HCT116 (cell line): ENCODE measurements around the gene DHRS12. TPM values are rescaled to one million over a fixed set of nuclear protein-coding genes. Genes with fewer than 3 reads are reported as not detected.

ENCODE experiments used
- ATAC-seq: fragments of 200-7000 bp; cut with Tn5 transposase; 2 replicates; pipeline ENCODE4 v1.9.1; 2020; ENCODE audit warnings: mild to moderate bottlenecking, moderate library complexity
- BruUV-seq: library from RNA; stranded (reverse); fragments of 400-500 nt; replicated peaks from 2 replicates; lab custom pipeline; 2021; lab: Mats Ljungman, UMichigan
- CTCF ChIA-PET: fragments of 300-600 bp; sonication (Branson Sonifier 250); formaldehyde crosslinking; loops from one replicate; lab custom pipeline; 2021; ENCODE audit warnings: antibody characterized with exemption; lab: Charles Lee
- POLR2A ChIA-PET: fragments of 300-600, 350-600 bp; sonication (Branson Sonifier 250); formaldehyde crosslinking; loops from one replicate; lab custom pipeline; 2021; ENCODE audit warnings: antibody characterized with exemption; lab: Charles Lee
- RAD21 ChIA-PET, 2 experiments: fragments of 300-600 bp; sonication (Branson Sonifier 250); formaldehyde crosslinking; loops; one replicate each; lab custom pipeline; 2023; ENCODE audit warnings: low total read pairs in 2 of 2; ENCODE audit not compliant: uncharacterized antibody in 2 of 2, unreplicated experiment in 2 of 2, low non-redundant PET in 1 of 2; lab: Charles Lee
- DNase-seq: peaks from one replicate; pipeline ENCODE4 v3.0.0-alpha.2; 2010; ENCODE audit warnings: low read depth, low spot score
- H2AFZ ChIP-seq: fragments of 200-600 bp; shearing (Covaris generic), sonication (generic); 2 replicates; pipeline ENCODE4 v1.6.1; 2017; ENCODE audit warnings: low read depth, mixed run types, mixed read lengths, antibody characterized with exemption, low read length; ENCODE audit not compliant: poor library complexity, severe bottlenecking
- H3K27ac ChIP-seq: 2 replicates; pipeline ENCODE4 v1.5.1; 2012; ENCODE audit warnings: low read depth, low read length
- H3K27me3 ChIP-seq: fragments of 200-600 bp; sonication (generic); 2 replicates; pipeline ENCODE4 v1.6.1; 2016; ENCODE audit warnings: mixed run types, low read length, mixed read lengths; ENCODE audit not compliant: insufficient read depth
- H3K36me3 ChIP-seq, 2 experiments: fragments of 200-500 bp in 1 of 2; fragments of 200-600 bp in 1 of 2; sonication (Bioruptor generic) in 1 of 2; sonication (generic) in 1 of 2; 2 replicates each; pipeline versions ENCODE4 v1.5.1 to v1.6.1; 2014 to 2016; ENCODE audit warnings: low read length in 2 of 2, inconsistent platforms in 1 of 2, mixed read lengths in 1 of 2, mixed run types in 1 of 2; ENCODE audit not compliant: insufficient read depth in 2 of 2, control insufficient read depth in 1 of 2
- H3K4me1 ChIP-seq, 2 experiments: fragments of 200-600 bp in 1 of 2; sonication (generic) in 1 of 2; 2 replicates each; pipeline versions ENCODE4 v1.5.1 to v1.6.1; 2012 to 2017; ENCODE audit warnings: low read length in 2 of 2, inconsistent platforms in 1 of 2, mild to moderate bottlenecking in 1 of 2, mixed read lengths in 1 of 2, mixed run types in 1 of 2, moderate library complexity in 1 of 2; ENCODE audit not compliant: insufficient read depth in 2 of 2, control insufficient read depth in 1 of 2
- H3K4me2 ChIP-seq: fragments of 200-600 bp; sonication (generic); 2 replicates; pipeline ENCODE4 v1.6.1; 2017; ENCODE audit warnings: mixed run types, low read length, mixed read lengths
- H3K4me3 ChIP-seq, 2 experiments: fragments of 200-600 bp in 1 of 2; sonication (generic) in 1 of 2; replicated peaks in 1 of 2; 2 replicates each; pipeline ENCODE4 v1.5.1; 2011 to 2016; ENCODE audit warnings: low read length in 2 of 2, control low read depth in 1 of 2, low read depth in 1 of 2, mild to moderate bottlenecking in 1 of 2, mixed read lengths in 1 of 2, mixed run types in 1 of 2
- H3K79me2 ChIP-seq: fragments of 200-600 bp; sonication (generic); 2 replicates; pipeline ENCODE4 v1.6.1; 2017; ENCODE audit warnings: mild to moderate bottlenecking, mixed run types, low read length, moderate library complexity, mixed read lengths; ENCODE audit not compliant: insufficient read depth
- H3K9ac ChIP-seq: fragments of 200-600 bp; sonication (generic); 2 replicates; pipeline ENCODE4 v1.6.1; 2016; ENCODE audit warnings: low read length, mixed read lengths
- H3K9me2 ChIP-seq: fragments of 200-600 bp; sonication (generic), shearing (Covaris generic); 2 replicates; pipeline ENCODE4 v1.6.1; 2017; ENCODE audit warnings: mixed run types, mild to moderate bottlenecking, moderate library complexity; ENCODE audit not compliant: insufficient read depth
- H3K9me3 ChIP-seq, 2 experiments: fragments of 200-500 bp in 1 of 2; fragments of 200-600 bp in 1 of 2; sonication (Bioruptor generic) in 1 of 2; sonication (generic) in 1 of 2; 2 replicates each; pipeline ENCODE4 v1.6.1; 2014 to 2017; ENCODE audit warnings: low read length in 2 of 2, mixed read lengths in 2 of 2, inconsistent platforms in 1 of 2, low read depth in 1 of 2, mild to moderate bottlenecking in 1 of 2, mixed run types in 1 of 2, moderate library complexity in 1 of 2; ENCODE audit not compliant: control insufficient read depth in 1 of 2, insufficient read depth in 1 of 2
- H4K20me1 ChIP-seq: fragments of 200-600 bp; sonication (generic), shearing (Covaris generic); 2 replicates; pipeline ENCODE4 v1.6.1; 2017; ENCODE audit warnings: mixed run types, mild to moderate bottlenecking, moderate library complexity; ENCODE audit not compliant: insufficient read depth
- EZH2phosphoT487 ChIP-seq: fragments of 200-600 bp; IDR thresholded peaks from 2 replicates; pipeline ENCODE4 v1.6.1; 2018; ENCODE audit warnings: antibody characterized with exemption, borderline replicate concordance
- ZFX ChIP-seq: fragments of 450-650 bp; IDR thresholded peaks from 2 replicates; pipeline ENCODE4 v1.6.1; 2017
- ZNF274 ChIP-seq: fragments of 200-500 bp; sonication (Bioruptor generic); IDR thresholded peaks from 2 replicates; pipeline ENCODE4 v1.6.1; 2014; ENCODE audit warnings: mild to moderate bottlenecking, low read depth, low read length, inconsistent platforms
- intact Hi-C: fragments of 100-400 bp; cut with micrococcal nuclease; formaldehyde crosslinking; loops from 2 replicates; pipeline ENCODE4 v1.10.0; 2022
- total RNA-seq: library from RNA; stranded (reverse); gene quantifications from one replicate; pipeline ENCODE4 v1.2.1, GENCODE V29; 2021; ENCODE audit not compliant: unreplicated experiment
- TF ChIP-seq, protein P1 (sequence below): IDR thresholded peaks from 2 replicates; pipeline ENCODE4 v1.6.1; 2011; ENCODE audit warnings: mild to moderate bottlenecking, low read length, moderate library complexity; ENCODE audit not compliant: insufficient replicate concordance; ENCODE audit errors: extremely low read depth
- TF ChIP-seq, protein P2 (sequence below): IDR thresholded peaks from 2 replicates; pipeline ENCODE4 v1.6.1; 2012
- TF ChIP-seq, protein P3 (sequence below), 3 experiments: fragments of 200-600 bp in 1 of 3; sonication (generic) in 1 of 3; IDR thresholded peaks in 2 of 3; conservative IDR thresholded peaks in 1 of 3; 2 replicates each; pipeline ENCODE4 v1.5.1; 2012 to 2017; ENCODE audit warnings: low read depth in 2 of 3, low read length in 2 of 3, antibody characterized with exemption in 1 of 3, borderline replicate concordance in 1 of 3, control low read depth in 1 of 3, mild to moderate bottlenecking in 1 of 3, mixed read lengths in 1 of 3, mixed run types in 1 of 3, moderate library complexity in 1 of 3; ENCODE audit not compliant: insufficient read depth in 1 of 3

Gene DHRS12
- total RNA-seq, 1 experiment from 2014 or later, result 3.9 TPM

DNA sequence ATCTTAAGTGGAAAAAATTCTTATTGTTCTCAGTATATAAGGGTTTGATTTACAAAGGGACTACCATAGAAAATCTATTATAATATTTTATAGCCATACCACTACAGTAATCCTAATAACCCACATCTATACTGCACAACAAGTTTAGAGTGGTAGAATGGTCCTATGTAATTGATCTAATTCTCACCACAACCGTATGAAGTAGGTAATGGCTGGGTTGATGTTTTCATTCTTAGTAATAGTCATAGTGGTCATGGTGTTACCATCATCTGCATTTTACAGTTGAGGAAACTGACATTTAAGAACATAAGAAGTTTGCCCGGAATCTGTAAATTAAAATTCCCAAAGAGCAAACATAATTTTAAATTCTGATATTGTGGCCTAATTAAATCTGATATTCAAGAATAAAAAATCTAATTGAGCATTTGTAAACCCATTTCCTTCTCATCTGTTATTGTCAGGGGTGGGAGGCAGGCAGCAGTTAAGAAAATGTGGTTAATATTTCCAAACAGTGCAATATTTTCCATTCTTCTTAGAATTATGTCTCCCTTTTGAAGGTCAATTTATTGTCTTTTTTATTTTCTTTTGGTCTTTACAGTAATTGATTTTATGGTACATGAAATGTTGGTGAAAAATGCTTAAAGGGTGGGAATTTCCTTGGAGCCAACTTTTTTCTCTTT is 65.6 kb downstream of the DHRS12 start:
- Histone ChIP-seq H3K27me3 (no peaks in the 10 kb centered on the region), H3K27ac (no peak overlapping the region), H3K4me1 (no peaks in the 10 kb centered on the region), H4K20me1 (no peaks in the 10 kb centered on the region), H3K9me3 (no peaks in the 10 kb centered on the region), H3K4me3 (no peak overlapping the region), H3K9me2 (no peaks in the 10 kb centered on the region), H2AFZ (no peak overlapping the region), H3K79me2 (no peaks in the 10 kb centered on the region), H3K36me3 (no peaks in the 10 kb centered on the region), H3K4me2 (no peak overlapping the region), H3K9ac (no peak overlapping the region)
- RAD21 ChIA-PET, result no interaction called here
- no peak for TF ChIP-seq ZFX
- TF ChIP-seq, protein P1, sequence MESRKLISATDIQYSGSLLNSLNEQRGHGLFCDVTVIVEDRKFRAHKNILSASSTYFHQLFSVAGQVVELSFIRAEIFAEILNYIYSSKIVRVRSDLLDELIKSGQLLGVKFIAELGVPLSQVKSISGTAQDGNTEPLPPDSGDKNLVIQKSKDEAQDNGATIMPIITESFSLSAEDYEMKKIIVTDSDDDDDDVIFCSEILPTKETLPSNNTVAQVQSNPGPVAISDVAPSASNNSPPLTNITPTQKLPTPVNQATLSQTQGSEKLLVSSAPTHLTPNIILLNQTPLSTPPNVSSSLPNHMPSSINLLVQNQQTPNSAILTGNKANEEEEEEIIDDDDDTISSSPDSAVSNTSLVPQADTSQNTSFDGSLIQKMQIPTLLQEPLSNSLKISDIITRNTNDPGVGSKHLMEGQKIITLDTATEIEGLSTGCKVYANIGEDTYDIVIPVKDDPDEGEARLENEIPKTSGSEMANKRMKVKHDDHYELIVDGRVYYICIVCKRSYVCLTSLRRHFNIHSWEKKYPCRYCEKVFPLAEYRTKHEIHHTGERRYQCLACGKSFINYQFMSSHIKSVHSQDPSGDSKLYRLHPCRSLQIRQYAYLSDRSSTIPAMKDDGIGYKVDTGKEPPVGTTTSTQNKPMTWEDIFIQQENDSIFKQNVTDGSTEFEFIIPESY, result no peak
- TF ChIP-seq, protein P2, sequence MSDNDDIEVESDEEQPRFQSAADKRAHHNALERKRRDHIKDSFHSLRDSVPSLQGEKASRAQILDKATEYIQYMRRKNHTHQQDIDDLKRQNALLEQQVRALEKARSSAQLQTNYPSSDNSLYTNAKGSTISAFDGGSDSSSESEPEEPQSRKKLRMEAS, result no peak
- TF ChIP-seq EZH2phosphoT487, result no peak
- TF ChIP-seq ZNF274, result no peak
- TF ChIP-seq, protein P3, sequence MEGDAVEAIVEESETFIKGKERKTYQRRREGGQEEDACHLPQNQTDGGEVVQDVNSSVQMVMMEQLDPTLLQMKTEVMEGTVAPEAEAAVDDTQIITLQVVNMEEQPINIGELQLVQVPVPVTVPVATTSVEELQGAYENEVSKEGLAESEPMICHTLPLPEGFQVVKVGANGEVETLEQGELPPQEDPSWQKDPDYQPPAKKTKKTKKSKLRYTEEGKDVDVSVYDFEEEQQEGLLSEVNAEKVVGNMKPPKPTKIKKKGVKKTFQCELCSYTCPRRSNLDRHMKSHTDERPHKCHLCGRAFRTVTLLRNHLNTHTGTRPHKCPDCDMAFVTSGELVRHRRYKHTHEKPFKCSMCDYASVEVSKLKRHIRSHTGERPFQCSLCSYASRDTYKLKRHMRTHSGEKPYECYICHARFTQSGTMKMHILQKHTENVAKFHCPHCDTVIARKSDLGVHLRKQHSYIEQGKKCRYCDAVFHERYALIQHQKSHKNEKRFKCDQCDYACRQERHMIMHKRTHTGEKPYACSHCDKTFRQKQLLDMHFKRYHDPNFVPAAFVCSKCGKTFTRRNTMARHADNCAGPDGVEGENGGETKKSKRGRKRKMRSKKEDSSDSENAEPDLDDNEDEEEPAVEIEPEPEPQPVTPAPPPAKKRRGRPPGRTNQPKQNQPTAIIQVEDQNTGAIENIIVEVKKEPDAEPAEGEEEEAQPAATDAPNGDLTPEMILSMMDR (IDR thresholded peaks at IDR 0.05 in 2 of 3, conservative IDR thresholded peaks at IDR 0.05 in 1 of 3; ENCODE audit: borderline replicate concordance in 1 of 3, insufficient read depth in 1 of 3, low read depth in 2 of 3, low read length in 2 of 3), result no peak
- CTCF ChIA-PET, result no interaction called here
- POLR2A ChIA-PET, result no interaction called here
- DNase-seq, result no peak
- ATAC-seq, result no peak
- no TSS peak for BruUV-seq
- intact Hi-C loops, result no loop called here
